MM.1S (cell line): ENCODE results near the gene NASP.

Experiments used
- EZH2 ChIP-seq: fragments of 300-600 bp; sonication (generic); optimal IDR thresholded peaks from 2 replicates; pipeline ENCODE3; 2017; ENCODE audit warnings: low read depth, mild to moderate bottlenecking, antibody characterized with exemption, low read length, mixed read lengths
- EZH2phosphoT487 ChIP-seq: fragments of 300-600 bp; sonication (generic); IDR thresholded peaks from 2 replicates; pipeline ENCODE4 v1.6.1; 2018; ENCODE audit warnings: antibody characterized with exemption, low read length
- TF ChIP-seq, protein P1 (sequence below): fragments of 300-600 bp; sonication (generic); IDR thresholded peaks from 2 replicates; pipeline ENCODE4 v1.5.1; 2016; ENCODE audit warnings: antibody characterized with exemption, low read length, mixed read lengths

DNA sequence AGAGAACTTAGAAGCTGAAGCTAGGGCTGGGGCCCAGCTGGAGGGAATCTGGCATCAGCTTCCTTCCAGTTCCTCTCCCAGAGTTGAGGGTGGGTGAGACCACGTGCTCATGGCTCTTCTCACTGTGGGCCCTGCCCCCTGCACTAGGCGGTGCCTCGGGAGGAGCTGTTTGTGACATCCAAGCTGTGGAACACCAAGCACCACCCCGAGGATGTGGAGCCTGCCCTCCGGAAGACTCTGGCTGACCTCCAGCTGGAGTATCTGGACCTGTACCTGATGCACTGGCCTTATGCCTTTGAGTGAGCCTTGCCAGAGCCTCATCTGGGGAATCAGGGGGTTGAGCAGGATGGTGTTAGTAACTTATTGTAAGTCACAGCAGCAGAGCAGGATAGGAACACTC, 17.1 kb upstream of the NASP start:
- TF ChIP-seq, protein P1, sequence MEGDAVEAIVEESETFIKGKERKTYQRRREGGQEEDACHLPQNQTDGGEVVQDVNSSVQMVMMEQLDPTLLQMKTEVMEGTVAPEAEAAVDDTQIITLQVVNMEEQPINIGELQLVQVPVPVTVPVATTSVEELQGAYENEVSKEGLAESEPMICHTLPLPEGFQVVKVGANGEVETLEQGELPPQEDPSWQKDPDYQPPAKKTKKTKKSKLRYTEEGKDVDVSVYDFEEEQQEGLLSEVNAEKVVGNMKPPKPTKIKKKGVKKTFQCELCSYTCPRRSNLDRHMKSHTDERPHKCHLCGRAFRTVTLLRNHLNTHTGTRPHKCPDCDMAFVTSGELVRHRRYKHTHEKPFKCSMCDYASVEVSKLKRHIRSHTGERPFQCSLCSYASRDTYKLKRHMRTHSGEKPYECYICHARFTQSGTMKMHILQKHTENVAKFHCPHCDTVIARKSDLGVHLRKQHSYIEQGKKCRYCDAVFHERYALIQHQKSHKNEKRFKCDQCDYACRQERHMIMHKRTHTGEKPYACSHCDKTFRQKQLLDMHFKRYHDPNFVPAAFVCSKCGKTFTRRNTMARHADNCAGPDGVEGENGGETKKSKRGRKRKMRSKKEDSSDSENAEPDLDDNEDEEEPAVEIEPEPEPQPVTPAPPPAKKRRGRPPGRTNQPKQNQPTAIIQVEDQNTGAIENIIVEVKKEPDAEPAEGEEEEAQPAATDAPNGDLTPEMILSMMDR = no peak
- TF ChIP-seq EZH2 = no peak
- TF ChIP-seq EZH2phosphoT487 = no peak
